ENCODE data around the gene C1GALT1.

DNA sequence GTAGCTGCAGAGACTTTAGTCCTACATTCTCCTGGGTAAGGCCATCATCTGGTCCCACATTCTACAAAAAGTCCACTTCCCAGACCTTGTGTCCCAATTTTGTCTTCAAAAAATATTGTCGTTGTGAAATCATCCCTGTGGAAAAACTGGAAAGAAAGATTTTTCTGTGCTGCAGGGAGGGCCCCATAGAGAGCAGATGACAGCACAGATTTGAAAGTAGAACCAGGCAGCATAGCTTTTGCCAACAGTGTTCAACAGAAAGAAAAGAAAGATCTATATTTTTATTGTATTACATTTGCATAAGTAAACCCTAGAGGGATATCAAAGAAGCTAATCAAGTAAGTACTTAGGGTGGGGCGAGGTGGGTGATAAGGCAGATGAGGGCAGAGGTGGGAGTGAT, 48.3 kb upstream of the C1GALT1 start:
- TF ChIP-seq, protein P1, sequence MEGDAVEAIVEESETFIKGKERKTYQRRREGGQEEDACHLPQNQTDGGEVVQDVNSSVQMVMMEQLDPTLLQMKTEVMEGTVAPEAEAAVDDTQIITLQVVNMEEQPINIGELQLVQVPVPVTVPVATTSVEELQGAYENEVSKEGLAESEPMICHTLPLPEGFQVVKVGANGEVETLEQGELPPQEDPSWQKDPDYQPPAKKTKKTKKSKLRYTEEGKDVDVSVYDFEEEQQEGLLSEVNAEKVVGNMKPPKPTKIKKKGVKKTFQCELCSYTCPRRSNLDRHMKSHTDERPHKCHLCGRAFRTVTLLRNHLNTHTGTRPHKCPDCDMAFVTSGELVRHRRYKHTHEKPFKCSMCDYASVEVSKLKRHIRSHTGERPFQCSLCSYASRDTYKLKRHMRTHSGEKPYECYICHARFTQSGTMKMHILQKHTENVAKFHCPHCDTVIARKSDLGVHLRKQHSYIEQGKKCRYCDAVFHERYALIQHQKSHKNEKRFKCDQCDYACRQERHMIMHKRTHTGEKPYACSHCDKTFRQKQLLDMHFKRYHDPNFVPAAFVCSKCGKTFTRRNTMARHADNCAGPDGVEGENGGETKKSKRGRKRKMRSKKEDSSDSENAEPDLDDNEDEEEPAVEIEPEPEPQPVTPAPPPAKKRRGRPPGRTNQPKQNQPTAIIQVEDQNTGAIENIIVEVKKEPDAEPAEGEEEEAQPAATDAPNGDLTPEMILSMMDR (IDR thresholded peaks at IDR 0.05; ENCODE audit: low read length): no peak
- TF ChIP-seq EZH2 (IDR thresholded peaks at IDR 0.05; ENCODE audit: borderline replicate concordance, low read length): no peak

Measured in OCI-LY1 (cell line).